C4-2B (cell line): ENCODE results near the gene KCNIP4.

ENCODE experiments used
- ZFX ChIP-seq: fragments of 450-650 bp; IDR thresholded peaks from 2 replicates; pipeline ENCODE4 v1.6.1; 2017
- TF ChIP-seq, protein P1 (sequence below): fragments of 450-650 bp; conservative IDR thresholded peaks from 2 replicates; pipeline ENCODE4 v1.5.1; 2017; ENCODE audit warnings: mild to moderate bottlenecking

DNA sequence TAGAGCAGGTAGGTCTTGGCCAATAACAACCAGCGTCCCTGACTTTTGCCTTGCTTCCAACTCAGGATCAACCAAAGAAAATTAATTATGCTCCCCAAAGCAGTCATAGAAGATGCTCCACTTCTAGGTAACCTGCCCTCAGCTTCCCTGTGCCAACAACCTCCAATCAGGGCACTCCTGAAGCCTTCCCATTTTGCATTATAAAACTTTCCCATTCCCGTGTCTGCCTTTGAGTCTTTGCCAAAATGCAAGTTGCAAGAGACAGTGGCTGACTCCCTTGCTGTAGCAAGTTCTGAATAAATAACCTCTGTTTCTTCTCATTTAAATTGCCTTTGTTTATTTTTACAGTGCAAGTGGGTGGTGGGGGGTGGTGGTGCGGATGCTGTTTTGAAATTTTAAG is 830.3 kb downstream of the KCNIP4 start:
- TF ChIP-seq, protein P1, sequence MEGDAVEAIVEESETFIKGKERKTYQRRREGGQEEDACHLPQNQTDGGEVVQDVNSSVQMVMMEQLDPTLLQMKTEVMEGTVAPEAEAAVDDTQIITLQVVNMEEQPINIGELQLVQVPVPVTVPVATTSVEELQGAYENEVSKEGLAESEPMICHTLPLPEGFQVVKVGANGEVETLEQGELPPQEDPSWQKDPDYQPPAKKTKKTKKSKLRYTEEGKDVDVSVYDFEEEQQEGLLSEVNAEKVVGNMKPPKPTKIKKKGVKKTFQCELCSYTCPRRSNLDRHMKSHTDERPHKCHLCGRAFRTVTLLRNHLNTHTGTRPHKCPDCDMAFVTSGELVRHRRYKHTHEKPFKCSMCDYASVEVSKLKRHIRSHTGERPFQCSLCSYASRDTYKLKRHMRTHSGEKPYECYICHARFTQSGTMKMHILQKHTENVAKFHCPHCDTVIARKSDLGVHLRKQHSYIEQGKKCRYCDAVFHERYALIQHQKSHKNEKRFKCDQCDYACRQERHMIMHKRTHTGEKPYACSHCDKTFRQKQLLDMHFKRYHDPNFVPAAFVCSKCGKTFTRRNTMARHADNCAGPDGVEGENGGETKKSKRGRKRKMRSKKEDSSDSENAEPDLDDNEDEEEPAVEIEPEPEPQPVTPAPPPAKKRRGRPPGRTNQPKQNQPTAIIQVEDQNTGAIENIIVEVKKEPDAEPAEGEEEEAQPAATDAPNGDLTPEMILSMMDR, result no peak
- TF ChIP-seq ZFX, result no peak
